HG02759 (cell line): ENCODE measurements around the gene UTP3.
A peak's percentile ranks its signal among the peaks of the same experiment; 100 is the strongest.
"Not testable (repeated sequence)": the region's sequence is repeated elsewhere in the genome, so short reads cannot be mapped to it uniquely, and the experiment has no call there.

ENCODE experiments used
- ATAC-seq: cut with Tn5 transposase; IDR thresholded peaks from one replicate; pipeline ENCODE4 v1.9.1; 2021; ENCODE audit warnings: mild to moderate bottlenecking, moderate library complexity; ENCODE audit not compliant: unreplicated experiment

Gene UTP3

GRCh38 chr4:70687821-70688794 lies at the start of gene UTP3:
TSS of gene UTP3 (plus strand) at chr4:70688532. CDS start at chr4:70688678, 146 bp downstream.
- peak; percentile 94 for ATAC-seq

- ATAC-seq, result peak; percentile 64
Measured at GRCh38 chr4:70640192-70640591, 48.1 kb upstream of the UTP3 start.

- ATAC-seq, result not testable (repeated sequence)
Measured at GRCh38 chr4:70650741-70651140, 37.6 kb upstream of the UTP3 start.

- peak; percentile 50 for ATAC-seq
Measured at GRCh38 chr4:70651864-70652506, 36.3 kb upstream of the UTP3 start.

- no peak for ATAC-seq
Measured at GRCh38 chr4:70654605-70655011, 33.7 kb upstream of the UTP3 start.

- ATAC-seq, result no peak
Measured at GRCh38 chr4:70657326-70657725, 31.0 kb upstream of the UTP3 start.

- ATAC-seq, result no peak
Measured at GRCh38 chr4:70658418-70658817, 29.9 kb upstream of the UTP3 start.

- no peak for ATAC-seq
Measured at GRCh38 chr4:70660106-70660505, 28.2 kb upstream of the UTP3 start.

GRCh38 chr4:70661309-70661922 lies 26.9 kb upstream of the UTP3 start:
- ATAC-seq, result peak; percentile 88

GRCh38 chr4:70666369-70666768 lies 22.0 kb upstream of the UTP3 start, which contains the start of gene JCHAIN:
TSS of gene JCHAIN (minus strand) at chr4:70666508. CDS start at chr4:70666490, 18 bp downstream.
- peak; percentile 60 for ATAC-seq

- peak; percentile 47 for ATAC-seq
Measured at GRCh38 chr4:70667740-70668535, 20.4 kb upstream of the UTP3 start.

GRCh38 chr4:70670332-70671014 lies 17.9 kb upstream of the UTP3 start:
- no peak for ATAC-seq

GRCh38 chr4:70671091-70671490 lies 17.2 kb upstream of the UTP3 start:
- ATAC-seq, result no peak

GRCh38 chr4:70674191-70674590 lies 14.1 kb upstream of the UTP3 start:
- no peak for ATAC-seq

GRCh38 chr4:70674731-70675130 lies 13.6 kb upstream of the UTP3 start:
- no peak for ATAC-seq

- ATAC-seq, result no peak
Measured at GRCh38 chr4:70676554-70677090, 11.7 kb upstream of the UTP3 start.

GRCh38 chr4:70678383-70678999 lies 9.8 kb upstream of the UTP3 start:
- peak; percentile 78 for ATAC-seq

- no peak for ATAC-seq
Measured at GRCh38 chr4:70680934-70681333, 7.4 kb upstream of the UTP3 start.

GRCh38 chr4:70681704-70682103 lies 6.6 kb upstream of the UTP3 start:
- ATAC-seq, result no peak
